HG02884 (cell line): ENCODE results near the gene CHD5.

ENCODE experiments used
- ATAC-seq: cut with Tn5 transposase; IDR thresholded peaks from one replicate; pipeline ENCODE4 v1.9.1; 2021; ENCODE audit warnings: mild to moderate bottlenecking, moderate library complexity; ENCODE audit not compliant: unreplicated experiment

CHD5 gene

DNA sequence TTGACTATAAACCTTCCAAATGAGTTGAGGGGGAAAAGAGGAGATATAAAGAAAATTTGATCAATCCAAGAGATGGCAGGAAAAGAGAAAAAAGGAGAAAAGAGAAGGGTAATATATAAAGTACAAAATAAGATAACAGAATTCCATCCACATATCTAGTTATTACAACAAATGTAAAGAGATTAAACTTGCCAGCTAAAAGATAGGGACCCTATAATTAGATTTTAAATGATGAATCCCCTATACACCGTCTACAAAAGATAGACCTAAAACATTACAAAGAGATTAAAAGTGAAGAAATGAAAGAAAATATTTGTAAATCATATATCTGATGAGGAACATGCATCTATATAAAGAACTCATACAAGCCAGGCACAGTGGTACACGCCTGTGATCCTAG lies 63.1 kb downstream of the CHD5 start:
- no peak for ATAC-seq

GRCh38 chr1:6116137-6116536 lies 64.0 kb downstream of the CHD5 start:
- ATAC-seq, result no peak

DNA sequence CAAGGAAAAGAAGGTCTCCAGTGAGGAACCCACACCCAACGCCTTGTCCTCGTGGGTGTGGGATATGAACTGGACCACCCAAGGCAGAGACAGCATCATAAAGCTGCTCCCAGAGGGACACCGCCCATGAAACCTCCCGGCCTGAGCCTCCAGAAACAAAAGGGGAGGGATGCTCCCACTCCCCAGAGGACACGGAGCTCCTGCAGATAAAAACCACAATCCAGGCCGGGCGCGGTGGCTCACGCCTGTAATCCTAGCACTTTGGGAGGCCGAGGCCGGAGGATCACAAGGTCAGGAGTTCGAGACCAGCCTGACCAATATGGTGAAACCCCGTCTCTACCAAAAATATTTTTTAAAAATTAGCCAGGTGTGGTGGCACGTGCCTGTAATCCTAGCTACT lies 66.4 kb downstream of the CHD5 start:
- no peak for ATAC-seq

- ATAC-seq, result no peak
Measured at GRCh38 chr1:6113116-6113515, 67.0 kb downstream of the CHD5 start.

- no peak for ATAC-seq
Measured at GRCh38 chr1:6112690-6113005, 67.5 kb downstream of the CHD5 start.

DNA sequence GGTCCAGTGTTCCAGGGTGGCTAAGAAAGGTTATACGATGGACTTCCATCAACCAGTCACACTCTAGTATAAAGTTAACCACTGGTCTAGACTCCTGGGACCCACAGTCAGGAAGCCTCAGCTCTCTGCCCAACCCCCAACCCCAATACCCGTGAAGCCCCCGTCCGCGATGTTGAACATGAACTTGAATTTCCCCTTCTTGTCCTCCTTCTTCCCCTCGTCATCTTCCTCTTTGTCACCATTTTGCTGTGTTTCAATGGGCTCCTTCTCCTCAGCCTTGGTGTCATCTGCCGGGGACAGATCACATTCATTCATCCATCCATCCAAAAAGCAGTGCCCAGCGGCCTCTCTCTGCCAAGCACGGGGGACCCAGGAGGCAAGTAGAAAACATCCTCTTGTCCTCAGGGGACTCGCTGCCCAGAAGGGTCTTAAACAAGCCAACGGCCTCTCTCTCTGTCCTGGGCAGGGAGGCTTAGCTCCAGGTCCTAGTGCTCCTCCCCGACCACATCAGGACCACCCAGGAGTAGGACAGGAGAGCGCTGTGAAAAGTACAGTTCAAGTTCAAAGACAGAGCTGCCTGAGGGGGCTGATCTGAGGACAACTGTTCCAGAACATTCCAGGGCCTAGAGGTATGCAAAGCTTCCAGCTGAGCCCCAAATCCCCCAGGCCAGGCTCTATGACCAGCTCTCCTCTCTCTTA lies 68.0 kb downstream of the CHD5 start:
- no peak for ATAC-seq

DNA sequence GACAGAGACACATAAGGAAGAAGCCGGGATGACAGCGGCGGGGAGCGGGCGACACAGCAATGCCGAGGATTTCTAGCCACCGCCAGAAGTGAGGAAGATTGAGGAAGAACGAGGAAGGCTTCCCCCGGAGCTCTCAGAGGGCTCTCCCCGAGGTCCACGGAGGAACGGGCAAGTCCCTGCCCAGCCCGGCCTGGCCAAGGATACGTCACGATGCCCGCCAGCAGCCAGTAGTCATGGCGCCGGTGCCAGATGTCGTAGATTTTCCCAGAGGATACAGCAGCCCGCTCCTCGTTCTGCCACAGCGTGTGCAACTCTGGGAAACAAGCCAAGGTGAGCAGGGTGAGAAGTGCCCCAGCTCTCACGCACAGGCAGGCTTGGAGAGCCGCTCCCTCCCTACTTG lies 68.5 kb downstream of the CHD5 start:
- no peak for ATAC-seq

DNA sequence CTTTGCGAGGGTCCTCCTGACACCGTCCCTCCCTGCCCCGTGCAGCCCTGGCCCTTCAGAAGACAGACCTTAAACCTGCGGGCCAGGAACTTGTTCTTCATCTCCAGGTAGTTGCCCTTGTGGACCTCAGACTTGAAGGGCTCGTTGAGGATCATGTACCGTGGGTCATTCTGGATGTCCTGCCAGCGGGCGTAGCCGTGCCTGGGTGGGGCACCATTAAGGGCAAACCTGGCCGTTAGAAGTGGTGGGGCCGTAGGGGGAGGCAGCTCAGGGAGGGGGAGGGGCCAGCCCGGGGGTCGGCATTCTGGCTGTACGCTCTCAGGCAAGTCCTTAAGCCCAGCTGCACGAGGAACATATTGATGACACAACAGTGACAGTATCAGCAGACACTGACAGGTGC lies 69.8 kb downstream of the CHD5 start:
- ATAC-seq, result no peak

GRCh38 chr1:6109688-6110087 lies 70.4 kb downstream of the CHD5 start:
- no peak for ATAC-seq

- ATAC-seq, result no peak
Measured at GRCh38 chr1:6108937-6109614, 71.0 kb downstream of the CHD5 start.

- no peak for ATAC-seq
Measured at GRCh38 chr1:6108476-6108875, 71.6 kb downstream of the CHD5 start.

DNA sequence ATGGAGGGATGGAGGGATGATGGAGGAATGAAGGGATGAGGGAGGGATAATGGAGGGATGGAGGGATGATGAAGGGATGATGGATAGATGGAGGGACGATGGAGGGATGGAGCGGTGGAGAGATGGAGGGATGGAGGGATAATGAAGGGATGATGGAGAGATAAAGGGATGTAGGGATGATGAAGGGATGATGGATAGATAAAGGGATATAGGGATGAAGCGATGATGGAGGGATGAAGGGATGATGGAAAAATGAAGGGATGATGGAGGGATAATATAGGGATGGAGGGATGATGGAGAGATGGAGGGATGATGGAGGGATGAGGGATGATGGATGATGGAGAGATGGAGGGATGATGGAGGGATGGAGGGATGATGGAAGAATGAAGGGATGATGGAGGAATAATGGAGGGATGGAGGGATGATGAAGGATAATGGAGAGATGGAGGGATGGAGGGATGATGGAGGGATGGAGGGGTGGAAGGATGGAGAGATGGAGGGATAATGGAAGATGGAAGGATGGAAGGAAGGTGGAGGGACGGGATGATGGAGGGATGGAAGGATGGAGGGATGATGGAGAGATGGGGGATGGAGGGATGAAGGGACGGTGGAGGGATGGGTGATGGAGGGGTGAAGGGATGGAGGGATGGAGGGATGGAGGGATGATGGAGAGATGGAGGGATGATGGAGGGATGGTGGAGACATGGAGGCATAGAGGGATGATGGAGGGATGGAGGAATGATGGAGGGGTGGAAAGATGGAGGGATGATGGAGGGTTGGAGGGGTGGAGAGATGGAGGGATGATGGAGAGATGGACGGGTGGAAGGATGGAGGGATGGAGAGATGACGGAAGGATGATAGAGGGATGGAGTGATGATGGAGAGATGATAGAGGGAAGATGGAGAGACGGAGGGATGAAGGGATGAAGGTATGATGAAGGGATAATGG lies 72.4 kb downstream of the CHD5 start:
- no peak for ATAC-seq

- no peak for ATAC-seq
Measured at GRCh38 chr1:6106977-6107376, 73.1 kb downstream of the CHD5 start.

- ATAC-seq, result no peak
Measured at GRCh38 chr1:6106321-6106731, 73.8 kb downstream of the CHD5 start.

DNA sequence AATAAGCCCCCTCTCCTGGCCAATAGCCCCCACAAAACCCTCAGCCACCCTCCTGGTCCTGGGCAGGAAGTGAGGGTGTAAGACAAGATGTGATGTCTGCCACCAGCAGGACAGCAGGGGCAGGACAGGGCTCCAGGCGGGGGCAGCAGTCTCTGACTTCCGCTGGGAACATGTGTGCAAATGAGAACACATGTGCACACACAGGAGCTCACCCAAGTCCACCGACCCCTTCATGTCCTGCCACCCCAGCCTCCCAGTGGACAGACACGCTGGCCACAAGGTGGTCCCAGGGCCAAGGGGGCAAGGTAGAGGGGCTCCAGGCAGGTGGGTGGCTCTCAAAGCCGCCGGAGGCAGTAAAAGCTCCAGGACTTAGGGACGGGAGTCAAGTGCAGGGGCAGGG lies 74.4 kb downstream of the CHD5 start:
- ATAC-seq, result no peak

DNA sequence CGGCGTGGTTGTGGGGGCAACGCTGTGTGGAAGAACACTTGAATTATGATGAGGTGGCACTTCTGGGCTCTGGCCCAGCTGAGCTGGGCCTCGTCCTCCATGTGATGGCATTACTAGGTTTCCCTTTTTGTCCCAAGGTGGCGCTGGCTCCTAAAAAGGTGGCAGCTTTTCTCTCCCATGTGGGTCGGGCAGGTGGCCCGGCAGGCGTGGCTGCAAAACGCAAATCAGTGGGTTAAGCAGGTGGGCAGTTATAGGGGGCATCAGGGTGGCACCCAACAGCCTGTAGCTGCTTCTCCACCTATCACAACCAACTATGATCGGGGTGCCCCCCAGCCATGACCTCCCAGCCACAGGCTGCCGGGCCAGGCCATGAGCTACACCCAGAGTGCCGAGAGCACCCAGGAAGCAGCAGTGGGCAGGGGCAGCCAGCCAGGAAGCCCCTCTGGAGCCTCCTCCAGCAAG lies 74.9 kb downstream of the CHD5 start:
- ATAC-seq, result no peak

DNA sequence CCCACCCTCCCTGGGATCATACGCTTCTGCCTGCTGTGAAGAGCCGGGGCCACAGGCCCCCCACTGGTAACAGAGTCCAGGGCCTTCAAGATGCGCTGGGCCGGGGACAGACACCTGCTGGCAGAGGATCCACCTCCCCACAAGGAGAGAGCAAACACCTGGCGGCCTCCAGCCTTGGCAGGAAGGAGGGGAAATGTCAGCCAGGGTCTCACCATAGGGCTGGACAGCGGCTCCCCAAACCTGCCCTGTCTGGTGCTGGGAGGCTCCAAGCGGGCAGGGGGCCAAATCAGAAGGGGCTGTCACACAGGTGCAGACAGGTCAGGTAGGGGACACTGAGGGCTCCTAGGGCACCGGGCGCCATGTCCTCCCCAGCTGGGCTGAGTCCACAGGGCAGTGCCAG lies 75.5 kb downstream of the CHD5 start:
- ATAC-seq, result no peak

DNA sequence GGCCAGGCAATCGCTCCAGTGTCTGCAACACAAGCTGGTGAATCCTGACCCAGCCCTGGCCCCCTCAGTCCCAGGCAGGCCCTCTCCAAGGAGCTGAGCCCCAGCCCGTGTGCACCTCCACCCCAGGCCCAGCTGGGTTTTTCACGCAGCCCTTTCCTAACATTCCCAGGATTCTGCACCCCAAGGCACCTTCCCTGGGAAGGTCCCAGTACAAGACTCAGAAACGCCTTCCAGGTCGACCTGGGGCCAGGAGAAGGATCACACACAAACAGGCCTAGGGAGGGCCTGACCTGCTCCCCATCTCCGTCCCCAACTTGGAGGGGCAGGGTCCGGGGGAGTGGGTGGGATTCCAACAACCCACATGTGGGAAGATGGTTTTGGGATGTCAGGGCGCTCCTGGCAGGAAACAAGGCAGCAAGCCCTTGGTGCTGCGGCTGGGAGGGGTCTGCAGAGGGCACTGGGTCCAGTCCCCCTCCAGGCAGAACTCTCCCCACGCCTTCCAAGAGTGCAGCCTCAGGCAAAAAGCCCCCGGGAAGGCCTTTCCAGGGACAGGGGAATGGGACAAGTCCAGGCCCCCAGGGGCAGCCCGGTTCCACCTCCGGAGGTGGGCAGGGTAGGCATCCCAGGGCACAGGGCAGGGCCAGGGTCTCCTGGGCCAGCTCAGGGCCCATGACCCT lies 76.1 kb downstream of the CHD5 start:
- no peak for ATAC-seq

- no peak for ATAC-seq
Measured at GRCh38 chr1:6103111-6103853, 76.8 kb downstream of the CHD5 start.

- no peak for ATAC-seq
Measured at GRCh38 chr1:6102532-6102845, 77.6 kb downstream of the CHD5 start.
